ENCODE data around the gene IL1B.

IL1B gene

DNA sequence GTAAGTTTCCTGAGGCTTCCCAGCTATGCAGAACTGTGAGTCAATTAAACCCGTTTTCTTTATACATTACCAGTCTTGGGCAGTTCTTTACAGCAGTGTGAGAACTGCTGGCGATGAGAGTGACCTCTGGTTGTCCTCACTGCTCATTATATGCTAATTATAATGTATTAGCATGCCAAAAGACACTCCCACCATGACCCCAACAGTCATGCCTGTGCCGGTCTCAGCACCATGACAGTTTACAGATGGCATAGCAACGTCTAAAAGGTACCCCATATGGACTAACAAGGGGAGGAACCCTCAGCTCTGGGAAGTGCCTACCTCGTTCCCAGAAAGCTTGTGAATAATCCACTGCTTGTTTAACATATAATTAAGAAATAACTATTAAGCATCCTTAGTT lies 44.2 kb downstream of the IL1B start:
- H3K4me1 ChIP-seq (ENCODE audit: control insufficient read depth, insufficient read depth, low read length) = peaks cover 4% of the 10 kb centered on the region; the same call in 1 of the 2 replicates
- no peak for DNase-seq (ENCODE audit: low read depth, low spot score)
- H3K27me3 ChIP-seq (ENCODE audit: control insufficient read depth, insufficient read depth, low read length) = no peaks in the 10 kb centered on the region
- no CpG with 5 or more reads among the region's 5 CpGs for WGBS (ENCODE audit: insufficient coverage, insufficient read length)
- H3K9me3 ChIP-seq (ENCODE audit: control insufficient read depth, insufficient read depth, low read length) = no peaks in the 10 kb centered on the region
- no peak overlapping the region for H3K27ac ChIP-seq (ENCODE audit: low read length)
- H3K4me3 ChIP-seq (ENCODE audit: low read length) = no peak overlapping the region
- H3K36me3 ChIP-seq (ENCODE audit: control insufficient read depth, insufficient read depth, low read length) = no peaks in the 10 kb centered on the region

DNA sequence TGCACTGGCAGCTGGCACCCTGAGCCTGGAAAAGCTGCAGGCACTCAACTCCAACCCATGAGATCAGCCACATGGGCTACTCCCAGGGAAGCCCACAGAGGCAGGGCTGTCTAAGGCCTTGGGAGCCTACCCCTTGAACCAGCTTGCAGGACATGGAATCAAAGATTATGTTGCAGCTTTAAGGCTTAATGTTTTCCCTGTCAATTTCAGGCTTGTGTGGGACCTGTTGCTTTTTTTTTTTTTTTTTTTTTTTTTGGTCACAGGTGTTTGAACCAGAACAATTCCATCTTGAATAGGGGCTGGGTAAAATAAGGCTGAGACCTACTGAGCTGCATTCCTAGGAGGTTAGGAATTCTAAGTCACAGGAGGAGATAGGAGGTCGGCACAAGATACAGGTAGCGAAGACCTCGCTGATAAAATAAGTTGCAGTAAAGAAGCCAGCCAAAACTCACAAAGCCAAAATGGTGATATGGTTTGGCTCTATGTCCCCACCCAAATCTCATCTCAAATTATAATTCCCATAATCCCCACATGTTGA lies 44.8 kb downstream of the IL1B start:
- no peak overlapping the region for H3K4me3 ChIP-seq (ENCODE audit: low read length)
- H3K27me3 ChIP-seq (ENCODE audit: control insufficient read depth, insufficient read depth, low read length) = no peaks in the 10 kb centered on the region
- peaks cover 4% of the 10 kb centered on the region; the same call in 1 of the 2 replicates for H3K4me1 ChIP-seq (ENCODE audit: control insufficient read depth, insufficient read depth, low read length)
- no peaks in the 10 kb centered on the region for H3K36me3 ChIP-seq (ENCODE audit: control insufficient read depth, insufficient read depth, low read length)
- no CpG with 5 or more reads among the region's 3 CpGs for WGBS (ENCODE audit: insufficient coverage, insufficient read length)
- DNase-seq (ENCODE audit: low read depth, low spot score) = no peak
- H3K27ac ChIP-seq (ENCODE audit: low read length) = no peak overlapping the region
- no peaks in the 10 kb centered on the region for H3K9me3 ChIP-seq (ENCODE audit: control insufficient read depth, insufficient read depth, low read length)

DNA sequence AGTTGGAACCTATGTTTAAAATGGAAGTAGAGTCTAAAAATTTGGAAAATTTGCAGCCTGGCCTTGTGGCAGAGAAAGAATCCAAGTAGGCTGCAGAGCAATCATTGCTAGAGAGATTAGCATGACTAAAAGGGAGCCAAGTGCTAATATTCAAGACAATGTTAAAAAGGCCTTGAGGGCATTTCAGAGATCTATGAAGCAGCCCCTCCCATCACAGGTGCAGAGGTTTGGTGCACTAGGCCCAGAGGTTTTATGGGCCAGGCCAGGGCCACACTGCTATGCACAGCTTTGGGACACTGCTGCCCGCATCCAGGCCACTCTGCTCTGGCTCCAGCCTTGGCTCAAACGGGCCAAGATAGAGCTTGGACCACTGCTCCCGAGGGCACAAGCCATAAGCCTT lies 45.6 kb downstream of the IL1B start:
- Histone ChIP-seq H3K9me3 (ENCODE audit: control insufficient read depth, insufficient read depth, low read length) (no peaks in the 10 kb centered on the region), H3K4me3 (ENCODE audit: low read length) (no peak overlapping the region), H3K36me3 (ENCODE audit: control insufficient read depth, insufficient read depth, low read length) (no peaks in the 10 kb centered on the region), H3K4me1 (ENCODE audit: control insufficient read depth, insufficient read depth, low read length) (peaks cover 4% of the 10 kb centered on the region; the same call in 1 of the 2 replicates), H3K27me3 (ENCODE audit: control insufficient read depth, insufficient read depth, low read length) (no peaks in the 10 kb centered on the region), H3K27ac (ENCODE audit: low read length) (no peak overlapping the region)
- no CpG with 5 or more reads among the region's 3 CpGs for WGBS (ENCODE audit: insufficient coverage, insufficient read length)
- DNase-seq (ENCODE audit: low read depth, low spot score) = no peak

DNA sequence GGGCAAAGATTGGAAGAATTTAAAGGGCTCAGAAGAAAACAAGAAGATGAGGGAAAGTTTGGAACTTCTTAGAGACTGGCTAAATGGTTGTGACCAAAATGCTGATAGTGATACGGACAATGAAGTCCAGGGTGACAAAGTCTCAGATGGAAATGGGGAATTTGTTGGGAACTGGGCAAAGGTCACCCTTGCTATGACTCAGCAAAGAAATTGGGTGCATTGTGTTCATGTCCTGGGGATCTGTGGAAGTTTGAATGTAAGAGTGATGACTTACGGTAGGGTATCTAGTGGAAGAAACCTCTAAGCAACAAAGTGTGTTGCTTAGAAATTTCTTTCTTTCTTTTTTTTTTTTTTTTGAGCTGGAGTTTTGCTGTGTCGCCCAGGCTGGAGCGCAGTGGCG lies 46.3 kb downstream of the IL1B start:
- DNase-seq (ENCODE audit: low read depth, low spot score) = no peak
- H3K27me3 ChIP-seq (ENCODE audit: control insufficient read depth, insufficient read depth, low read length) = no peaks in the 10 kb centered on the region
- H3K4me1 ChIP-seq (ENCODE audit: control insufficient read depth, insufficient read depth, low read length) = peaks cover 3% of the 10 kb centered on the region; the same call in 1 of the 2 replicates
- H3K27ac ChIP-seq (ENCODE audit: low read length) = no peak overlapping the region
- WGBS (ENCODE audit: insufficient coverage, insufficient read length) = no CpG with 5 or more reads among the region's 5 CpGs
- H3K9me3 ChIP-seq (ENCODE audit: control insufficient read depth, insufficient read depth, low read length) = no peaks in the 10 kb centered on the region
- H3K4me3 ChIP-seq (ENCODE audit: low read length) = no peak overlapping the region
- H3K36me3 ChIP-seq (ENCODE audit: control insufficient read depth, insufficient read depth, low read length) = no peaks in the 10 kb centered on the region

DNA sequence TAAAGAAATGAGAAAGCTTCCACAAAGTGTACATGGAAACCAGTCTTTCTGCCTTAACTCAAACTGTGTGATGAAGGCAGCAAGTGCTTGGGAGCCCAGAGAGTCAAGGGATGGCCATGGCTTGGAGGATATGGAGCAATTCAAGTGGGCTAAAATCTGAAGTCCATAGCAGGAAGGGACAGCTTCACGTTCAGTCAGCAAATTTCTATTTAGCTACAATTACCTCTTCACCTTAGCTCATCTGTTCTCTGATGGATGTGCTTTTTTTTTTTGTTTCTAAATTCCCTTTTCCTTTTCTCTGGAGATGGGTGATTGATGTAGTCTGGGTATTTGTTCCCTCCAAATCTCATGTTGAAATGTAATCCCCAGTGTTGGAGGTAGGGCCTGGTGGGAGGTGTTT lies 47.4 kb downstream of the IL1B start:
- no peaks in the 10 kb centered on the region for H3K9me3 ChIP-seq (ENCODE audit: control insufficient read depth, insufficient read depth, low read length)
- no peak for DNase-seq (ENCODE audit: low read depth, low spot score)
- H3K27me3 ChIP-seq (ENCODE audit: control insufficient read depth, insufficient read depth, low read length) = no peaks in the 10 kb centered on the region
- no peaks in the 10 kb centered on the region for H3K36me3 ChIP-seq (ENCODE audit: control insufficient read depth, insufficient read depth, low read length)
- WGBS (ENCODE audit: insufficient coverage, insufficient read length) = no CpG with 5 or more reads among the region's 1 CpG
- H3K4me1 ChIP-seq (ENCODE audit: control insufficient read depth, insufficient read depth, low read length) = peaks cover 3% of the 10 kb centered on the region; the same call in 1 of the 2 replicates
- H3K27ac ChIP-seq (ENCODE audit: low read length) = no peak overlapping the region
- H3K4me3 ChIP-seq (ENCODE audit: low read length) = no peak overlapping the region

DNA sequence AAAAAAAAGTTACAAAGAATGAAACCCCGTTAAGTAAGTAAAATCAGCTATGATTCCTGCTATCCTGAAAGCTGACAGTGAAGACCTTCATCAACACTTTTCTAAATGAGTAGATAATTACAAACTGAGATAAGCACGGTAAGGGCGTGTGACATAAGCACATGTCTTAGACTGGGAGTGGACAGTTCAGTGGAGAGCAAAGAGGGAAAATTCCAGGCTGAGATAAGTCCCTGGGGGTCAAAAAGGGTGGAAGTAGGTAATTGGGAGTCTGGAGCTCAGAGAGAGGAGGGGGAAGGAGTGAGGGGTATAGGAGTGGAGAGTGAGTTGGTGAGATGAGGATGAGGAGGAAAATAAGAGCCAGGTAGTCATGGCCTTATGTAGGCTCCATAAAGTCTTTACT lies 47.9 kb downstream of the IL1B start:
- no peaks in the 10 kb centered on the region for H3K36me3 ChIP-seq (ENCODE audit: control insufficient read depth, insufficient read depth, low read length)
- H3K4me1 ChIP-seq (ENCODE audit: control insufficient read depth, insufficient read depth, low read length) = peaks cover 3% of the 10 kb centered on the region; the same call in 1 of the 2 replicates
- H3K27me3 ChIP-seq (ENCODE audit: control insufficient read depth, insufficient read depth, low read length) = no peaks in the 10 kb centered on the region
- no peak overlapping the region for H3K27ac ChIP-seq (ENCODE audit: low read length)
- no peaks in the 10 kb centered on the region for H3K9me3 ChIP-seq (ENCODE audit: control insufficient read depth, insufficient read depth, low read length)
- no CpG with 5 or more reads among the region's 3 CpGs for WGBS (ENCODE audit: insufficient coverage, insufficient read length)
- H3K4me3 ChIP-seq (ENCODE audit: low read length) = no peak overlapping the region
- DNase-seq (ENCODE audit: low read depth, low spot score) = no peak

DNA sequence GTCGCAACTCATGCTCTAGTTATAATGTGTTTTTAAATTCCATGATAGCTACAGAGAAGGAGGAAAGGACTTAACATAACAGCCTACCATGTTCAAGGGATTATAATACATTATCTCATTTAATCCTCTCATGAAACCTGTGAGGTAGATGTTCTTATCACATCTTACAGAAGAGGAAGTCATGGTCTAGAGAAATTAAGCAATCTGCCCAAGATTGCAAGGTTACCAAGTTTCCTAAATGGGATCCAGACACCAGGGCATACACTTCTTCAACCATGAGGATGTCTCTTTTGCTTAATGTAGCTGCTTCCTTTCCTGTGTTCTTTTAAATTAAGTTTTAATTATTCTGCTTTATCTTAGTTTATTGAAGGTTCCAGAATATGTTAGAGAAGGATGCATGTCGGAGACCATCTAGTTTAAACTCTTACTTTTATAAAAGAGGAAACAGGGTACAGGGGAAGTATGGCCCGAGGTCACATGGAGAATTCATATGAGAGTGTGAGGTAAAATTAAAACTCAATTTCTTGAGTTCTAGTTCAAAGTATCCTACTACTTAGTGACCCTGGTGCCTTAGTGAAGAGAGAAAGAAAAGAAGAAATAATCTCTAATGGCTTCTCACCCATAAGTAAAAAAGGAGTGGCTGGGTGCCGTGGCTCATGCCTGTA lies 48.7 kb downstream of the IL1B start:
- no peaks in the 10 kb centered on the region for H3K36me3 ChIP-seq (ENCODE audit: control insufficient read depth, insufficient read depth, low read length)
- no peak for DNase-seq (ENCODE audit: low read depth, low spot score)
- H3K4me1 ChIP-seq (ENCODE audit: control insufficient read depth, insufficient read depth, low read length) = peaks cover 3% of the 10 kb centered on the region; the same call in 1 of the 2 replicates
- no peaks in the 10 kb centered on the region for H3K9me3 ChIP-seq (ENCODE audit: control insufficient read depth, insufficient read depth, low read length)
- H3K27ac ChIP-seq (ENCODE audit: low read length) = no peak overlapping the region
- H3K27me3 ChIP-seq (ENCODE audit: control insufficient read depth, insufficient read depth, low read length) = no peaks in the 10 kb centered on the region
- WGBS (ENCODE audit: insufficient coverage, insufficient read length) = no CpG with 5 or more reads among the region's 4 CpGs
- H3K4me3 ChIP-seq (ENCODE audit: low read length) = no peak overlapping the region

DNA sequence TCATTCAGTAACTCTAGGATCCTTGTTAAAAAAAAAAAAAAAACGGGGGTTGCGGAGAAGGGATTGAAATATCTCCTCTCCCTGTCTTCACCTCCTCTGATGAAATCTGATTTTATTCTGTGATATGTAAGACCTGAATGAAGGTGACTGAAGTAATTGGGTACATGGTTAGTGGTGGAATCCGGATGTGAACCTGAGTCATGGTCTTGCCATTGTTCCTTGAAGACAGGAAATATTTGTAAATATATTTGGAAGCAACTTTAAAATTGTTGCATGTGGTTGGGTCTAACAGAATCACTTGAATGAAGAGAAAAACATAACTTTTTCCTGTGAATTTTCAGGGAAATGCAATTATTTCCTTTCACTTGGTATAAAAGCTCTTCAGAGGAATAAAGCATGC lies 49.3 kb downstream of the IL1B start:
- Histone ChIP-seq H3K9me3 (ENCODE audit: control insufficient read depth, insufficient read depth, low read length) (no peaks in the 10 kb centered on the region), H3K27ac (ENCODE audit: low read length) (no peak overlapping the region), H3K27me3 (ENCODE audit: control insufficient read depth, insufficient read depth, low read length) (no peaks in the 10 kb centered on the region), H3K4me1 (ENCODE audit: control insufficient read depth, insufficient read depth, low read length) (peaks cover 3% of the 10 kb centered on the region; the same call in 1 of the 2 replicates), H3K4me3 (ENCODE audit: low read length) (no peak overlapping the region), H3K36me3 (ENCODE audit: control insufficient read depth, insufficient read depth, low read length) (no peaks in the 10 kb centered on the region)
- DNase-seq (ENCODE audit: low read depth, low spot score) = no peak
- no CpG with 5 or more reads among the region's 3 CpGs for WGBS (ENCODE audit: insufficient coverage, insufficient read length)

DNA sequence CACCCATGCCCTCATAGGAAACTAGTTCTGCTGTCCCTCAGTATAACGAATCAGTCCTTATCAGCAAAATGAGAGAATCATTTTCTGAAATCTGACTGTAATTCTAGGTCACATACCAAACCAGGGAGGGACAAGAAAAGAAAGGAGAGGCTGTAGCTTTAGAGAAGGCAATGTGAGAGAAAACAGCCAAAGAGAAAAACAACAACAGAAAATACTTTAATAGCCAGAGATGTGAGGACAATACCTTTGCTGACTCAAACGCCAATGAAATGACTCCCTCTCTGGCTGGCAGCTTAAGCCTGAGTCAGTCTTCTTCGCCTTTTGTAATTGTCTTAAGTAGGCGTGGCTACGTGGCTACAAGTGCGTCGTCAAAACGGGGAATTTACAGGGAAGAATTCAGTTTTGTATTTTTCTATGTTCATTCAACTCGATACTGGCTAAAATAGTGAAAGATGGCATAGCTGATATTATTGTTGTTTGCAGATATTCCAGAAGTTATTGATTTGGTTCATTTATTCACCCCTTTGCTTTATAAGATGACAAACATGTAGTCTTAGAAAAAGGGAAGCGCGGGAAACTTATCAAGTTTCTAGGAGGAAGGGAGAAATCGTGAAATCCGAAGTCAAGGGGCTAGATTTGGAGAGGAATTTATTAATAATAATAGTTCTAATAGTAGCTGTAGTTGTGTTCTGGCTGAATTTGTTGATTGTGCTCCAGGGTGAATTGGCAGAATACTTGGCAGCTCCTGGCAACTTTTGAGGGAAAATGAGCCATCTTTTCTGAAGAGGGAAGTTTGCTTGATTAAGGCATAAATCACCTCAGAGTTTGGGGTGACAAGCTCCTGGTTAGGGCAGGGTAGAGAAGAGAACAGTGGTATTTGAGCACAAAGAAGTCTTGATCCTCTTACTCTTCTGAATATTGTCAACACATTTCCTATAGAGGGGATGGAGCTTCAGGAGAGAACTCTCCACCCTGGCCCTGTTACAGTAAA lies 52.1 kb downstream of the IL1B start, which contains the start of gene IL1A:
IL1A (minus strand) TSS at position 295 of the 991 bp plus-strand sequence. CDS start 723 bp downstream, outside the sequence.
- no peak within 1 kb of the TSS for H3K27ac ChIP-seq (ENCODE audit: low read length)
- no CpG with 5 or more reads among the region's 13 CpGs for WGBS (ENCODE audit: insufficient coverage, insufficient read length)
- H3K27me3 ChIP-seq (ENCODE audit: control insufficient read depth, insufficient read depth, low read length) = no peaks in the 10 kb centered on the region
- no peak for DNase-seq (ENCODE audit: low read depth, low spot score)
- H3K36me3 ChIP-seq (ENCODE audit: control insufficient read depth, insufficient read depth, low read length) = no peaks in the 10 kb centered on the region
- H3K4me3 ChIP-seq (ENCODE audit: low read length) = no peak within 1 kb of the TSS; the same call in 1 of the 2 replicates
- no peaks in the 10 kb centered on the region for H3K9me3 ChIP-seq (ENCODE audit: control insufficient read depth, insufficient read depth, low read length)
- no peaks in the 10 kb centered on the region for H3K4me1 ChIP-seq (ENCODE audit: control insufficient read depth, insufficient read depth, low read length)

DNA sequence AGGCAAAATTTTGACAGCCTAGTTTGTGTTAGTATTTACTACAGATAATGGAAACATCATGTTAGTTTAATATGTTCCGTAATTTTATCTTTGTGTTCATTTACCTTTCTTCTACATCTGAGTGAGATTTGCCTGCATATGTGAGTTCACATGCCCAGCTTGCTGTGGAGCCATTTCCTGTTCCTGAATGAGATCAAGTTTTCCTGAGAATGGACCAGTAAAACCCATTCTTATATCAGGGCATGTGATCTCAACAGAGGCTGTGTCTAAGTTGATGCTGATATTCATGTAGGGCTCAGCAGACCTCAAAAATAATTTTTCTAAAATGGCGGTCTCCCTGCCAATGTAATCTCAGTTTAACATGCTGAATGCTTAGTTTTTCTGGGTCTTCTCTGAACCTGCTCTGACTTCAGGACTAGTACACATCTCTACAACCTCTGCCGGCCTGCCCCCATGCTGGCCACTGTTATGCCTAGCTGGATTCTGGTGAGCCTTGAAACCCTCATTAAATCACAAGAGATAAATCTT lies 53.3 kb downstream of the IL1B start:
- no peak overlapping the region for H3K27ac ChIP-seq (ENCODE audit: low read length)
- no peak for DNase-seq (ENCODE audit: low read depth, low spot score)
- H3K36me3 ChIP-seq (ENCODE audit: control insufficient read depth, insufficient read depth, low read length) = no peaks in the 10 kb centered on the region
- H3K9me3 ChIP-seq (ENCODE audit: control insufficient read depth, insufficient read depth, low read length) = no peaks in the 10 kb centered on the region
- no peaks in the 10 kb centered on the region for H3K27me3 ChIP-seq (ENCODE audit: control insufficient read depth, insufficient read depth, low read length)
- H3K4me1 ChIP-seq (ENCODE audit: control insufficient read depth, insufficient read depth, low read length) = no peaks in the 10 kb centered on the region
- no peak overlapping the region for H3K4me3 ChIP-seq (ENCODE audit: low read length)
- WGBS (ENCODE audit: insufficient coverage, insufficient read length) = no CpG with 5 or more reads among the region's 3 CpGs
